HUDEP-2 (cell line): Measurements from ENCODE around the gene ATXN1.
A peak's percentile ranks its signal among the peaks of the same experiment; 100 is the strongest.

Experiments
- DNase-seq, 76 experiments: peaks; one replicate each; lab custom pipeline; 2025; ENCODE audit not compliant: unreplicated experiment in 76 of 76; lab: John Stamatoyannopoulos, UW

Gene ATXN1

GRCh38 chr6:16254535-16254934 lies 506.7 kb downstream of the ATXN1 start:
- DNase-seq: no peak

- peak in 2 of 76 experiments; percentile 20 to 29 for DNase-seq
Observed at GRCh38 chr6:16253399-16254144, 507.7 kb downstream of the ATXN1 start.

- no peak for DNase-seq
Observed at GRCh38 chr6:16252686-16253299, 508.5 kb downstream of the ATXN1 start.

- DNase-seq: no peak
Observed at GRCh38 chr6:16251706-16252105, 509.6 kb downstream of the ATXN1 start.

GRCh38 chr6:16249971-16250370 lies 511.3 kb downstream of the ATXN1 start:
- DNase-seq: no peak
